HepG2 (cell line): Measurements from ENCODE around the gene MOV10L1.

Source experiments
- AKAP8 ChIP-seq: sonication (generic); formaldehyde crosslinking; IDR thresholded peaks from 2 replicates; pipeline ENCODE4 v1.5.1; 2020; ENCODE audit warnings: mild to moderate bottlenecking, missing genetic modification reagents
- EZH2 ChIP-seq: conservative IDR thresholded peaks from 2 replicates; pipeline ENCODE4 v1.6.1; 2012; ENCODE audit warnings: mild to moderate bottlenecking, low read depth, low read length, moderate library complexity
- MTERF4 ChIP-seq: sonication (generic); formaldehyde crosslinking; IDR thresholded peaks from 2 replicates; pipeline ENCODE4 v1.8.0; 2023; ENCODE audit warnings: mild to moderate bottlenecking, missing genetic modification reagents
- PBX3 ChIP-seq: sonication (generic); formaldehyde crosslinking; IDR thresholded peaks from 2 replicates; pipeline ENCODE4 v1.8.1; 2023; ENCODE audit warnings: missing genetic modification reagents, inconsistent platforms, borderline replicate concordance
- SMAD3 ChIP-seq: sonication (generic); formaldehyde crosslinking; IDR thresholded peaks from 2 replicates; pipeline ENCODE4 v1.4.0; 2020; ENCODE audit warnings: missing genetic modification reagents
- ZBTB7A ChIP-seq: sonication (generic); formaldehyde crosslinking; IDR thresholded peaks from 2 replicates; pipeline ENCODE4 v1.8.0; 2022; ENCODE audit warnings: mild to moderate bottlenecking, missing genetic modification reagents
- ZNF142 ChIP-seq: sonication (generic); formaldehyde crosslinking; IDR thresholded peaks from 2 replicates; pipeline ENCODE4 v1.4.0; 2020; ENCODE audit warnings: missing genetic modification reagents
- ZNF263 ChIP-seq: sonication (generic); formaldehyde crosslinking; IDR thresholded peaks from 2 replicates; pipeline ENCODE4 v1.4.0; 2020; ENCODE audit warnings: missing genetic modification reagents
- ZNF317 ChIP-seq: sonication (generic); formaldehyde crosslinking; IDR thresholded peaks from 2 replicates; pipeline ENCODE4 v1.5.0; 2020; ENCODE audit warnings: mild to moderate bottlenecking, missing genetic modification reagents
- ZNF326 ChIP-seq: sonication (generic); formaldehyde crosslinking; IDR thresholded peaks from 2 replicates; pipeline ENCODE4 v1.4.0; 2020; ENCODE audit warnings: missing genetic modification reagents, borderline replicate concordance
- ZNF564 ChIP-seq: sonication (generic); formaldehyde crosslinking; IDR thresholded peaks from 2 replicates; pipeline ENCODE4 v1.8.1; 2023; ENCODE audit warnings: mild to moderate bottlenecking, missing genetic modification reagents
- TF ChIP-seq, protein P1 (sequence below): sonication (generic); formaldehyde crosslinking; IDR thresholded peaks from 2 replicates; pipeline ENCODE4 v1.5.0; 2020; ENCODE audit warnings: mild to moderate bottlenecking, missing genetic modification reagents, moderate library complexity
- TF ChIP-seq, protein P2 (sequence below): sonication (generic); formaldehyde crosslinking; IDR thresholded peaks from 2 replicates; pipeline ENCODE4 v1.5.0; 2020; ENCODE audit warnings: missing genetic modification reagents

DNA sequence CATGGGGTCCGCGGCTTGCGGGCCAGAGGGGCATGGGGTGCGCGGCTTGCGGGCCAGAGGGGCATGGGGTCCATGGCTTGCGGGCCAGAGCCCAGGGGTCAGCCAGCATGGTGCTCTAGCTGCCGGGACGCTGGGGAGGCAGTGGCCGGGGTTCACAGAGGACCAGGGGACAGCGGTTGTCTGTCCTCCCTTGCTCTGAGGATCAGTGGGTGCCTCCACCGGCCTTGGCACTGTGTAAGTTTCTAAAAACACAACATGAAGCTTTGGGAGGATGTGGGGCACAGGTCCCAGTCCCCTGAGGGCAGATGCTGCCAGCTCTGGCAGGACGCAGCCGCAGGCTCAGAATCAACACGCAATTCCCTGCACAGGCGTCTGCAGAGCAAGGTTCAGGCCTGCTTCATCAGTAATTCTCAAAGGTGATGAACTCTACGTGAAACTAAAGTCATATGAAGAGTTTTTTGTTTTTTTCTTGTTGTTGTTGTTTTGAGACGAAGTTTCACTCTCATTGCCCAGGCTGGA is 7.5 kb upstream of the MOV10L1 start:
- TF ChIP-seq, protein P1, sequence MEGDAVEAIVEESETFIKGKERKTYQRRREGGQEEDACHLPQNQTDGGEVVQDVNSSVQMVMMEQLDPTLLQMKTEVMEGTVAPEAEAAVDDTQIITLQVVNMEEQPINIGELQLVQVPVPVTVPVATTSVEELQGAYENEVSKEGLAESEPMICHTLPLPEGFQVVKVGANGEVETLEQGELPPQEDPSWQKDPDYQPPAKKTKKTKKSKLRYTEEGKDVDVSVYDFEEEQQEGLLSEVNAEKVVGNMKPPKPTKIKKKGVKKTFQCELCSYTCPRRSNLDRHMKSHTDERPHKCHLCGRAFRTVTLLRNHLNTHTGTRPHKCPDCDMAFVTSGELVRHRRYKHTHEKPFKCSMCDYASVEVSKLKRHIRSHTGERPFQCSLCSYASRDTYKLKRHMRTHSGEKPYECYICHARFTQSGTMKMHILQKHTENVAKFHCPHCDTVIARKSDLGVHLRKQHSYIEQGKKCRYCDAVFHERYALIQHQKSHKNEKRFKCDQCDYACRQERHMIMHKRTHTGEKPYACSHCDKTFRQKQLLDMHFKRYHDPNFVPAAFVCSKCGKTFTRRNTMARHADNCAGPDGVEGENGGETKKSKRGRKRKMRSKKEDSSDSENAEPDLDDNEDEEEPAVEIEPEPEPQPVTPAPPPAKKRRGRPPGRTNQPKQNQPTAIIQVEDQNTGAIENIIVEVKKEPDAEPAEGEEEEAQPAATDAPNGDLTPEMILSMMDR (CRISPR knock-in tag): no peak
- TF ChIP-seq SMAD3 (CRISPR knock-in tag): no peak
- no peak for TF ChIP-seq ZNF564 (CRISPR knock-in tag)
- TF ChIP-seq ZNF317 (CRISPR knock-in tag): no peak
- no peak for TF ChIP-seq ZNF263
- TF ChIP-seq, protein P2, sequence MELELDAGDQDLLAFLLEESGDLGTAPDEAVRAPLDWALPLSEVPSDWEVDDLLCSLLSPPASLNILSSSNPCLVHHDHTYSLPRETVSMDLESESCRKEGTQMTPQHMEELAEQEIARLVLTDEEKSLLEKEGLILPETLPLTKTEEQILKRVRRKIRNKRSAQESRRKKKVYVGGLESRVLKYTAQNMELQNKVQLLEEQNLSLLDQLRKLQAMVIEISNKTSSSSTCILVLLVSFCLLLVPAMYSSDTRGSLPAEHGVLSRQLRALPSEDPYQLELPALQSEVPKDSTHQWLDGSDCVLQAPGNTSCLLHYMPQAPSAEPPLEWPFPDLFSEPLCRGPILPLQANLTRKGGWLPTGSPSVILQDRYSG (CRISPR knock-in tag): no peak
- TF ChIP-seq ZBTB7A (CRISPR knock-in tag): no peak
- no peak for TF ChIP-seq ZNF326 (CRISPR knock-in tag)
- no peak for TF ChIP-seq PBX3
- no peak for TF ChIP-seq ZNF142 (CRISPR knock-in tag)
- no peak for TF ChIP-seq MTERF4
- TF ChIP-seq AKAP8: no peak
- no peak for TF ChIP-seq EZH2
